NCI-H524 (cell line): Measurements from ENCODE around the gene TTF2.

Source experiments
- DNase-seq, 2 experiments: peaks; one replicate each; lab custom pipeline; 2025; lab: John Stamatoyannopoulos, UW

Gene TTF2

DNA sequence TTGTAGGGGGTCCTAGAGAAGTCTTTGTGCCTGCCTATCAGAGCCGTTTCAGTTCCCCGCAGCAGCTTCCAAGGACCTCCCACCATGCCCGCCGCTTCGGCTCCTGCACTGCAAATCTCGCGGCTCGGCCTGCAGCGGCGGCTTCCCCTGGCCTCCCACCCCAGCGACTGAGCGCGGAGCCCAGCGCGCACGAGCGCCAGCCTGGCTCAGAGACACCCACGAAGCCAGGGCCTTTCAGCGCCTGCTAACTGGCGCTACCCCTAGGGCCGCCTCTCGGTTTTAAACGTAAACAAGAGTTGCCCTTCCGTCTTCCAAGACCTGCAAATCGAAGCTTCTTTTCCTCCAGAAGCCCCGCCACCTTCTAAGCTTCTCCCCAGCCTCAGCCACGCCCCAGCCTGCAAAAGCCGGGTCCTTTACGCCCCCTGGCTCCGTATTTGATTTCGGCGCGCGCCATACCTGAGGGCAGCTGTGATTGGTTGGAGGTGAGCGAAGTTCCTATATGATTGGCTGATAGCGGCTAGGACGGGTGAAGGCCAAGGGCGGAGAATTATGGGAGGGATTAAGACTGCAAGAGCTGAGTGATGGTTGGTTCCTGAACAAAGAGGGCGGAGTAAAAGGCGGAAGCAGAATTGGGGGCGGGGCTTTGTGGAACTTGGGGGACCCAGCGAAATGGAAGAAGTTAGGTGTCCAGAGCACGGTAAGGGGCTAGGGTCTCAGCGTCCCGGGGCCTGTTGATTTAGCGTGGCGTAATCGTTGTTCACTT lies at the start of gene TTF2:
TSS of gene TTF2 (plus strand) at position 649 of the 763 bp plus-strand sequence. CDS start at position 670, 21 bp downstream.
- peak; percentile 98 to 99 for DNase-seq

DNA sequence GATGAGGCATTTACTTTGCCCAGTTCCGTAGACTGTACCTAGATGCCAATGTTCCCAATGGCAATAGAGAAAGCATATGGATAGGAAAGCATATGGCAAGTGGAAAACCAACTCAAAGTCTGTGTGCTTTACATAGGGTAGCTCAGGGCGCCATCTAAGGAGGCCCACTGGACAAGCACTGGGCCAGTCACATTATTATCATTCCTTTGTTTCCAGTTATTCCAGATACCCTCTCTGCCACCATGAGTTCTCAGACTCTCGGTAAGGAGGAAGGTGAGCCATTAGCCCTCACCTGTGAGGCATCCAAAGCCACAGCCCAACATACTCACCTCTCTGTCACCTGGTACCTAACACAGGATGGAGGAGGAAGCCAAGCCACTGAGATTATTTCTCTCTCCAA lies 48.8 kb upstream of the TTF2 start:
- peak in 1 of 2 experiments; percentile 21 for DNase-seq

DNA sequence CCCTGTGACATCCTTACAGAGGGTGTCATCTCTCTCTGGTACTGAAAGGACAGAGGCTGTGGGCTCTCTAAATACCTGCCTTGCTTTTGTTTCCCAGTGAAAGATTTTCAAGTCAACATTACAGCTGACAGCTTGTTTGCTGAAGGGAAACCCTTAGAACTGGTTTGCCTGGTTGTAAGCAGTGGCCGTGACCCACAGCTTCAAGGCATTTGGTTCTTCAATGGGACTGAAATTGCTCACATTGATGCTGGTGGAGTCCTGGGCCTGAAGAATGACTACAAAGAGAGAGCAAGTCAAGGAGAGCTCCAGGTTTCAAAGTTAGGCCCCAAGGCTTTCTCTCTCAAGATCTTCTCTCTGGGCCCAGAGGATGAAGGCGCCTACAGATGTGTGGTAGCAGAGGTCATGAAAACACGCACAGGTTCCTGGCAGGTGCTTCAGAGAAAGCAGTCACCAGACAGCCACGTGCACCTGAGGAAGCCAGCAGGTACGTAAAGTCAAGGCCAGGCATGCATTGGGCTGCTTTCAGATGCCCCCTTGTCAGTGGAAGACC lies 46.7 kb upstream of the TTF2 start:
- DNase-seq = no peak

DNA sequence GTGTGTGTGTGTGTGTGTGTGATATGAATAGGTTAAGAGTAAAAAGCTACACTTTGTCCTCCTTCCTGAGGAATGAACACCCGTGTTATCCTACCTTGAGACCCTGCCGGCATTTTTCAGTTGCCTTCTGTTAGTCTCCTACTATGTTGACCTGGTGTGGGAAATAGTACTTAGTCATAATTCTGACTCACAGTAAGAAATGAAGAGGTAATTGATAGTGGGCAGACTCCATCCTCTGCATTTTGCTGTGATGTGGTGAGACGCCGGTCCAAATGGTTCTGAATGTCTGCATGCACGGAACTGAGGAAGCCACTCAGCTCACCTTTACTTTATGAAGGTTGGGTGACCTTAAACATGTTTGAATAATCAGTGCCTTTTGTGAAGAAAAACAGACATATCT lies 45.9 kb upstream of the TTF2 start:
- DNase-seq = no peak

DNA sequence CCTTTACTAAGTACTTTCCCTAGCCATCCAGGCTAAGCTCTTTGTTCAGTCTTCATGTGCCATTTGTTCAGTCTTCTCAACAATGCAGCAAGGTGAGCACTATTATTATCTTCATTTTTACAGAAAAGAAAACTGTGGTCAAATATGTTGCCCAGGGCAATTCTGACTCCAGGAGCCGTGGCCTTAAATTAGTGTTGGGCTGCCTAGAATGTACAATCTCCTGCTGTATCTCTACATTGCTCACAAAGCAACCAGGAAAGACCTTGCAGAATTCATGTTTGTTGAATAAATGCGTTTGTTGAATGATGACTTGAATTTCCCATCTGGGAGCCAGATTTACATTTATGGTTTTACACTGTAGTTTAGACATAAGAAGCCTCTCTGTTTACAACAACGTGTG lies 44.4 kb upstream of the TTF2 start:
- no peak for DNase-seq

DNA sequence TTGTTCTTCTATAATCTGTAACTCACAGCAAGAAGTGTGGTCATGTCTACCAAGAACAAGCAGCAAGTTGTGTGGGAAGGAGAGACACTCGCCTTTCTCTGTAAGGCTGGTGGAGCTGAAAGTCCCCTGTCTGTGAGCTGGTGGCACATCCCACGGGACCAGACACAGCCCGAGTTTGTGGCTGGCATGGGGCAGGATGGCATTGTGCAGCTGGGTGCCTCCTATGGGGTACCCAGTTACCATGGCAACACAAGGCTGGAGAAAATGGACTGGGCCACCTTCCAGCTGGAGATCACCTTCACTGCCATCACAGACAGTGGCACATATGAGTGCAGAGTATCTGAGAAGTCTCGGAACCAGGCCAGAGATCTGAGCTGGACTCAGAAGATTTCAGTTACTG lies 43.1 kb upstream of the TTF2 start:
- peak; percentile 10 to 45 for DNase-seq

DNA sequence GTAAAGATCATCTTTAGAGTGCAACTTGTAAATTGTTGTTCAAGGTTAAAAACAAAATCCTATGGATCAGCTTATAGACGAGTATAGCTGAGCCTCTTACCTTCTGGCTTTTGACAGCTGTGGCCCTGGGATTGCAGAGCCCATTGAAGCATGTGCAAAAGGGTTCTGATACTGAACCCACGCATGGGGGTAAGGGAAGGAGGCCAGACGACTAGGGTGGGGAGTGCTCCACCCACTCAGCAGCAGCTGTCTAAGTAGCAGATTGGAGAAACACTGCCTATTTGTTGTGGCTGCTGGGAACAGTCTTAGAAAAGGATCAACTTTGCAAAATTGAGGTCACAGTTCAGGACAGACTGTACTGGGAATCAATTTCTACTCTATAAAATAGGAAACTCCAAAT lies 42.5 kb upstream of the TTF2 start:
- DNase-seq = peak; percentile 77 to 92

DNA sequence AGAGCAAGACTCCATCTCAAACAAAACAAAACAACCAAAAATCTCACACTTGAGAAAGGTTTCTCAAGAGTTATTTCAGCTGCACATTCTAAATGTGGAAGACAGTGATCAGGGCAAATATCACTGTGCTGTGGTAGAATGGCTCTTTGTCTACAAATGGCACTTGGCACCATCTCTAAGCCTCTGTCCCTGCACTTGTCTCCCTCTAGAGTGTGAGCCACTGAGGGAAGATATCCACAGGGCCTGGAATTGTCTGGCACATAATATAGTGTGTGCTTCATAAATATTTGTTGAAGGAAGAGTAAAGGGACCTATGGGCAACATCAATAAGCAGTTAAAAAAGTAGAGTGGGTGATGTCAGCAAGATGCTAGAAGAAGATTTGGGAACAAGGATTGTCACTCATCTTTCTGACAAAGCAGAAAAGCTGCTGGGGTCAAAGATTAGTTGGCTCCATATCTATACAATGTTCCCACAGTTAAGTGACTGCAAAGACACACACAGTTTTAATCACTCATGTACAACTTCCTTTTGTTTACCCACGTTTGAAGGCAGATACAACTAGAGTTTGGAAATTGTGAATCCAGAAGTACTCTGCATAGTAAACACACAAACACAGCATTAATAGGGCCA lies 39.5 kb upstream of the TTF2 start:
- DNase-seq = no peak

DNA sequence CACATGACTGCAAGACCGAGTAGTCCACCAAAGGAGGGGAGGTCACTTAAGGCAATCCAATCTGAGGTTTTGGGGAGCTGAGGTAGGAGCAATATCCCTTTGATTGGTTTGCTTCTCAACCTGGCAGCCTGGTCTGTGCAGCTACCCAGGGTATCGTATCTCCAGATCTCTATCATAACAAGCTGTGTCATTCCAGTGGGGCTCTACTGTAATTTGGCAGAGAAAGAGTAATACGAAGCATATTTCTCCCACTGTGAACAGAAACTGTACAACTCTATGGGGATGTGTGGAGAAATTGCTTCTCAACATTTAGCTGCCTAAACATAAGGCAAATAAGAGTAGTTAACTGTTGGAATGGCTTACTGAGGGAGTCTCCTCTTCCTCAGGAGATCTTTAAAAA lies 38.0 kb upstream of the TTF2 start:
- DNase-seq = no peak

DNA sequence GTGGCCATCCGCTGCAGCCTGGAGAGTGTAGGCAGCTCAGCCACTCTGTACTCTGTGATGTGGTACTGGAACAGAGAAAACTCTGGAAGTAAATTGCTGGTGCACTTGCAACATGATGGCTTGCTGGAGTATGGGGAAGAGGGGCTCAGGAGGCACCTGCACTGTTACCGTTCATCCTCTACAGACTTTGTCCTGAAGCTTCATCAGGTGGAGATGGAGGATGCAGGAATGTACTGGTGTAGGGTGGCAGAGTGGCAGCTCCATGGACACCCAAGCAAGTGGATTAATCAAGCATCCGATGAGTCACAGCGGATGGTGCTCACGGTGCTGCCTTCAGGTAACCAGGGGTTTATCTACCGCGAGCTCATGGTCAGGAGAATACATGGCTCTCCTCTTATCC lies 34.6 kb upstream of the TTF2 start:
- DNase-seq = no peak

DNA sequence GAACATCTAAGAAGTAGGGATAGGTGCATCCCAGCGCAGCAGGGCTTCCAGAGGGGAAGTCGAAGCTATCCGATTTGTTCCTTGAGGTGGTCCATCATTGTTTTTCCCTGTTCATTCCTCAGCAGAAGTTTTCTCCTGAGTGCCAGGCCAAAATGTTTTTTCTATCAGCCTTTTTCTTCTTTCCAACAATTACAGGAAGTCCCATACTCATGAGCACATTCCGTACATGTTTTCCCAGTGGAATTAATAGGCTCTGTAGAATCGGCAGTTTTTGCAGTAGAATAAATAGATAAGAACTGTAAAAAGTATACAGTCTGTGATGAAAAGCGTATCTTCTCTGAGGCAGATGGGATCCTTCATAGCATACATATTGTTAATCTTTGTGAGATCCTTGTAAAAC lies 33.8 kb upstream of the TTF2 start:
- DNase-seq = no peak

DNA sequence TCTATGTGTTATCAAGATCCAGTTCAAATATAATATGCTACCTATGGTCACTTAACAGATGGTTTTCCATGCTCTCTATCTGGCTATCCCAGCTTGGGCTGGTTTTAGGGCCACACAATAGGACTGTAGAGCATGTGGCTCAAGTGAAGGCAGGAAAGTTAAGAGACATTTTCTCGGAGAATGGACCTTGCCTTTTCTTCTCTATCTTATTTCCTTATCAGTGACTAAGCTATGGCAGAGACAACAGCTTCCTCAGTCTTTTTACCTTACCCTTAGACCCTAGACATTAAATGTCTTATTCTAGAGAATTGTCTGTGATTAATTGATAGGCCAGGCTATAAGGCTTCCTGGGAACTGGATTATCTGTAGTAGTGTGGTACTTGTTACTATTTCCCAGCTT lies 30.4 kb upstream of the TTF2 start:
- no peak for DNase-seq

DNA sequence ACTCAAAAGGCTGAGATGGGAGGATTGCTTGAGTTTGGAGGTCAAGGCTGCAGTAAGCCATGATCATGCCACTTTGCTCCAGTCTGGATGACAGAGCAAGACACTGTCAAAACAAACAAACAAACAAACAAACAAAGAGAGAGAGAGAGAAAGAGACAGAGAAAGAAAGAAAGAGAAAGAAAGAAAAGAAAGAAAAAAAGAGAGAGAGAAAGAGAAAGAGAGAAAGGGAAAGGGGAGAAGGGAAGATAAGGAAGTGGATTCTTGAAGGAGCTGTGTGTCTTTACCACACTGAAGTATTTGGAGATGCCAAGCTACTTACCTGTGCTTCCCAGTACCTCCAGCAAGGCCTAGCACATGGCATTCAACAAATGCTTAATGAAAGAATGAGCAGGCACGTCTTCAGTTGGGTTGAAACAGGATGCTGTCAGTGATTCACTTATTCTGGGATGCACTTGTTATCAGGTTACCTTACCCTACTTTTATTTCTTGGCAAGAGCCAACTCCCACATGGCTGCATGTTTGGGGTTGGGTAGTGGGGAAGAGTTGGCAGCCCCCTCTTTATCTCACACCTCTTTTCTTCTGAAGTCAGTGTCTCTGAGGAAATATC lies 29.8 kb upstream of the TTF2 start:
- no peak for DNase-seq

DNA sequence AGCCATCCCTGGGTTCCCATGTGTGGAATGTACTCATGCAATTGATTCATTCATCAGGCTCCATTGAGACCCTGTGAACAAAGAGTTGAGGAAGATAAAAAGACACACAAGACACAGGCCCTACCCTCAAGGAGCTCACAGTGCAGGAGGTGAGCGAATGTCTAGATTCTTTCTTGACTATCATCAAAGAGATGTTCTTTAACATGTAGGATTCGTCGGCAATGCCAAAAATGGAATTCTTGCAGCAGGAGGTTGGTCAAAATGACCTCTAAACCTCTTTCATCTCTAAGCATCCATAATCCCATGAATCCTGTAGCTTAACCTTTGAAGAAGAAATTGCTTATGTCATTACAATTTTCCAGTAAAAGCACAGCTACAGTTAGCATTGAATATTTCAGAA lies 27.9 kb upstream of the TTF2 start:
- no peak for DNase-seq

DNA sequence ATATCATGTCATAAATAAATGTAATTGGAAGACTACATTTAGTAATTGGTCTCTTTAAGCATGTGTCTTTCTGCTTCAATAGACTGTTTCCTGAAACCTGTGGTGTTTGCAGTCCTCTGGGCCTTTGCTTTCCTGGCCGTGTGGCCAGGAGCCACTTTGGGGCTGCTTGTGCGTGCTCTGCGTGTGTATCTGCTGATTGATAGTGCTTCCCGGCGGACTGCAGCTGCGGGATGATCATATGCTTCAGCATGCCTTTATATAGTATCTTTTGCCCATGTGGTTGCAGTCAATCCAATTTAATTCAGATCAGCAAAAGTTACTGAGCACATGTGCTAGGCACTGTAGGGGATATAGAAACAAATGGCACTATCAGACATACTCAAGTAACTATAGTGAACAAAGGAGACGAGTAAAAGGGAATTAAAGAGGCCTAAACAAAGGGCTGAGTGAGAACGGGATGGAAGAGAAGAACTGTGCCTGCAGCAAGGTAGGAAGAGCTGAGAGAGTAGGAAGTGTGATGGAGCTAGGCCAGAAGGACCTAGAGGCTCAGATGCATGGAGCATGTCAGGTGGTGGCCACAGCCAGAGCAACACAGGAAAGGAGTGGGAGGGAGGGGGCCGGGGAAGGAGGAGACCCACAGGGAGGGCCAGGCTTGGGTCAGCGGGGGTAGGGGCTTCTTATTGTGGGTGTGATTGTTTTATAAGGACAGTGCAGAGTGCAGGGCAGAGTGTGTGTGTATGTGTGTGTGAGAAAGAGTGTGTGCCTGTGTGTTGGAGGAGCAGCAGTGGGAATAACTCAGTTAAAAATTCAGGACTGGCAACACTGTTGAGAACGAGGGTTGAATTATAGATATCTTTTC lies 27.2 kb upstream of the TTF2 start:
- no peak for DNase-seq

DNA sequence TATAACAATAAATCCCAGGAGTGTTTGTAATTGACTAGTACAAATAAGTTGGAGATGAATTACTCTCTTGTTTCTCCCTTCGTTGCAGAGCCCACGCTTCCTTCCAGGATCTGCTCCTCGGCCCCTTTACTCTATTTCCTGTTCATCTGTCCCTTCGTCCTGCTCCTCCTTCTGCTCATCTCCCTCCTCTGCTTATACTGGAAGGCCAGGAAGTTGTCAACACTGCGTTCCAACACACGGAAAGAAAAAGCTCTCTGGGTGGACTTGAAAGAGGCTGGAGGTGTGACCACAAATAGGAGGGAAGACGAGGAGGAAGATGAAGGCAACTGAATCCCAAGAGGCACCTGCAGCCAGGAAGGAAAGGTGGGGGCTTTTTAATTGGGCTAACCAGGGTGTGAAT lies 26.4 kb upstream of the TTF2 start:
- DNase-seq = no peak

DNA sequence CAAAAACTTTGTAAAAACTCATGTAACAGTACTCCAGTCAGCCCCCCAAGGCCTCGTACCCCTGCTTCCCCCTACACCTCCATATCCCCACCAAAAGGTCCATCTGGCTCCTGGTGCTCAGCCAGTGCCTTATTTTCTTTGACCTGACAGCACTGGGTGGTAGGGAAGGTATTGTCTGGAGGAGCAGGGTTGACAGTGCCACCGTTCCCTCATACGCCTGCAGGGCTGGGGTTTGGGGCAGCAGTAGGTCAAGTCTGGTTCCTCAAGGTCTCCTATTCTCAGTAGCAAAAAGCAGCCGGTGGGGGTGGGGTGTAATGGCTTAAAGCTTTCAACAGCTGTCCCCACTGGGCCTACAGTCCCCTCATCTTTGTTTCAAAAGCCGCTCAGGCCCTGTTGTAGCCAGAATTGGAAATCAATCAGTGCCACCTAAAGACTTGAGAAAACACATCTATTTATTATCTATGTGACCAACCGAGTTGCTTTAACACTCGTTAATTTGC lies 25.3 kb upstream of the TTF2 start:
- peak in 1 of 2 experiments; percentile 32 for DNase-seq

DNA sequence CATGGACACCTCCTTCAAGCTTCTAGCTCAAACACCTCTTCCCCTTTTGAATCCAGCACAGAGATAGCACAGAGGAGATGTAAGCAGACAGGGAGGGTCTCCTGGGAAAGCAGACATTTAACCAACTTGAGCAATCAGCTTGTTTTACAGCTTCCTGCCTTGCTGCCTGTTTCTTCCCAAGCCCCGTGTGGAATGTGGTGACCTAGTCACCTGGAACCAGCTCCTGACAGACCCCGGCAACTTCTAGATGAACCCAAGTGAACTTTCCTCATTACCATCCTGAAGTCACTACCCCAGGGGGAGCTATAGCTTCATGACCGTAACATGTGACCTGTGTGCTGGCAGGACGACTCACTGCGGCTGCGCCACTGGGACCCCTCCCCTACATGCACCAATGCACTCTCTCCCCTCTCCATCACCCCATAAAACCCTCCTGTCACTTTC lies 24.1 kb upstream of the TTF2 start:
- no peak for DNase-seq

DNA sequence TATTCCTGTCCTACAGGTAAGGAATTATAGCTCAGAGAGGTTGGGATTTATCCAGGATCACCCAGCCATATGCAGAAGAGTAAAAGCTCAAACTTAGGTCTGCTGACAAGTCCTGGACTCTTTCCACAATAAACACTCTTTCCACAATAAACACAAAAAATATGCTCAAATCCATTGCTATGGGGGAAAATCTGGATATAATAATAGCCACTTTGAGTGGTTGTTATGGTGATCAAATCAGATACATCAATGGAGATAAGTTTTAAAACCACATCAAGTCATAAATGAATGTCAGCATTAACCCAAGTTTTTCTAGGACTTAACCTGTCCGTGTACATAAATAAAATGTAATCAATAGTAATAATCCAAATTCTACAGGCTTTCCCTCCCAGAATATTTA lies 22.3 kb upstream of the TTF2 start:
- DNase-seq = no peak

DNA sequence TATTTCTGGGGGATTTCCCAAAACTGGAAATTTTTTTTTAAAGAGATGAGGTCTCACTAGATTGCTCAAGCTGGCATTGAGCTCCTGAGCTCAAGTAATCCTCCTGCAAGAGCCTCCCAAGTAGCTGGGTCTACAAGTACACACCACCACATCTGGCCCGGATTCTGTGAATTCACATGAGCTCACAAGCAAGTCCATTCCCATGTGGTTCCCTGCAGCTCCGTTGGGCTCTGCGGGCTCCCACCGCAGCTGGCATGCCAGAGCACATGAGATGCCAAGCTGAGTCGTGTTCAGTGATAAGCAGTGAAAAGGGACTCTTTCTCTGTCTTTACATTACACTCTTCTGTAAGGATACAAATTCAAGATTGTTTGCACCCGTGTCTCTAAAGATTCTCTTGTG lies 21.9 kb upstream of the TTF2 start:
- no peak for DNase-seq

DNA sequence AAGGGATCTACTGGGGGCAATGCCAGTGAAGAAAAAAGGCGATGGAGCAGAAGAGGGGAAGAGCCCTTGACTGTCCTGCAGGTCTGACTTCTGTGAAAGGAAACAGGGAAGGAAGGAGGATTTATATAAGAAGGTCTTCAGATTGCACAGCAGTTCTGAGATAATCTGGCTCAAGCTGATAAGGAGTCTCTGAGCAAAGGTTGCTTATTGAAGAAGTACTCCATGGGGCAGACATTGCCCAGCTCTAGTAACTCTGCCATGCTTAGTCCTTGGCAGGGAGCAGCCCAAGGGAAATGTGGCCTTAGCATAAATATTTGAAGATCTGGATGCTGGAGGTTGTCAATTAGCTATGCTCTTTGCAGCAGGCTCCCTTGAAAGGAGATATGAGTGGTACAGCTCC lies 15.9 kb upstream of the TTF2 start:
- DNase-seq = no peak

DNA sequence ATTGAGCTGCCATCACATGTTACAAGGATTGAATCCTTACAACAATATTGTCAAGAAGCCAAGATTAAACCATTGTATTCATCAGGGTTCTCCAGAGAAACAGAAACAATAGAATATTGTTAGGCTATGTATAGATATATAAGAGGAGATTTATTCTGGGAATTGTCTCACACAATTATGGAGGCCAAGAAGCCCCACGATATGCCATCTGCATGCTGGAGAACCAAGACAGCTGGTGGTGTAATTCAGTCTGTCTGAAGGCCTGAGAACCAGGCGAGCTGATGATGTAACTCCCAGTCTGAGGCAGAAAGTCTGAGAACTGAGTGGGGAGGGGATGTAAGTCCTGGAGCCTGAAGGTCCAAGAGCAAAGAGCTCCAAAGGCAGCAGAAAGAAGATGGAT lies 14.5 kb upstream of the TTF2 start:
- DNase-seq = peak; percentile 50 to 87
